HepG2 (cell line): ENCODE measurements around the gene USP20. TPM values are rescaled to one million over a fixed set of nuclear protein-coding genes. Genes with fewer than 3 reads are reported as not detected.

Experiments used
- BRD4 ChIP-seq: sonication (generic); formaldehyde crosslinking; IDR thresholded peaks from 2 replicates; pipeline ENCODE4 v1.4.0; 2020; ENCODE audit warnings: missing genetic modification reagents
- CREB1 ChIP-seq, 2 experiments: fragments of 450-650 bp in 1 of 2; IDR thresholded peaks; 2 replicates each; pipeline ENCODE4 v1.6.1; 2016 to 2017; ENCODE audit warnings: control low read depth in 1 of 2, mild to moderate bottlenecking in 1 of 2, missing compliant biosample characterization in 1 of 2, missing genetic modification characterization in 1 of 2
- FOXA3 ChIP-seq: IDR thresholded peaks from 2 replicates; pipeline ENCODE4 v1.6.1; 2016; ENCODE audit warnings: missing genetic modification reagents, missing compliant biosample characterization
- FOXK2 ChIP-seq: fragments of 450-650 bp; IDR thresholded peaks from 2 replicates; pipeline ENCODE4 v1.6.1; 2016
- FOXO1 ChIP-seq: sonication (generic); formaldehyde crosslinking; IDR thresholded peaks from 2 replicates; pipeline ENCODE4 v1.4.0; 2020; ENCODE audit warnings: missing genetic modification reagents
- GATA4 ChIP-seq: sonication (generic); IDR thresholded peaks from 2 replicates; pipeline ENCODE4 v1.6.1; 2016; ENCODE audit warnings: antibody characterized with exemption, low read depth, borderline replicate concordance
- GLI4 ChIP-seq: sonication (generic); formaldehyde crosslinking; IDR thresholded peaks from 2 replicates; pipeline ENCODE4 v1.5.1; 2020; ENCODE audit warnings: missing genetic modification reagents, mild to moderate bottlenecking, moderate library complexity, borderline replicate concordance
- HCFC1 ChIP-seq: fragments of 150-350 bp; IDR thresholded peaks from 2 replicates; pipeline ENCODE4 v1.6.1; 2014; ENCODE audit warnings: low read depth, low read length
- MXI1 ChIP-seq: IDR thresholded peaks from 3 replicates; pipeline ENCODE4 v1.6.1; 2012; ENCODE audit warnings: low read depth, low read length, inconsistent platforms, borderline replicate concordance
- NCOA1 ChIP-seq: sonication (generic); formaldehyde crosslinking; IDR thresholded peaks from 2 replicates; pipeline ENCODE4 v1.9.0; 2021; ENCODE audit warnings: missing genetic modification reagents
- NCOA2 ChIP-seq: sonication (generic); formaldehyde crosslinking; IDR thresholded peaks from 2 replicates; pipeline ENCODE4 v1.8.0; 2022; ENCODE audit warnings: inconsistent platforms
- NR2F2 ChIP-seq: IDR thresholded peaks from 2 replicates; pipeline ENCODE4 v1.6.1; 2012; ENCODE audit warnings: low read depth, inconsistent platforms, borderline replicate concordance
- PHF20 ChIP-seq: sonication (generic); formaldehyde crosslinking; IDR thresholded peaks from 2 replicates; pipeline ENCODE4 v1.5.0; 2020; ENCODE audit warnings: mild to moderate bottlenecking, missing genetic modification reagents
- RBFOX2 ChIP-seq: fragments of 200-400 bp; formaldehyde crosslinking; IDR thresholded peaks from 2 replicates; pipeline ENCODE4 v1.6.1; 2017; ENCODE audit warnings: low read depth, mild to moderate bottlenecking, low read length
- SP4 ChIP-seq: sonication (generic); formaldehyde crosslinking; IDR thresholded peaks from 2 replicates; pipeline ENCODE4 v1.8.1; 2023; ENCODE audit warnings: mild to moderate bottlenecking, missing genetic modification reagents
- TCF7L2 ChIP-seq: IDR thresholded peaks from 2 replicates; pipeline ENCODE4 v1.6.1; 2011; ENCODE audit warnings: mild to moderate bottlenecking, low read depth, low read length, moderate library complexity
- TRIM24 ChIP-seq: sonication (generic); formaldehyde crosslinking; IDR thresholded peaks from 2 replicates; pipeline ENCODE4 v1.8.0; 2022; ENCODE audit warnings: mild to moderate bottlenecking, missing genetic modification reagents
- U2AF2 ChIP-seq: fragments of 200-400 bp; formaldehyde crosslinking; IDR thresholded peaks from 2 replicates; pipeline ENCODE4 v1.6.1; 2017; ENCODE audit warnings: low read depth, mild to moderate bottlenecking, low read length
- ZKSCAN8 ChIP-seq: IDR thresholded peaks from 2 replicates; pipeline ENCODE4 v1.6.1; 2016; ENCODE audit warnings: borderline replicate concordance, missing genetic modification reagents, missing compliant biosample characterization
- ZNF207 ChIP-seq: fragments of 450-650 bp; IDR thresholded peaks from 2 replicates; pipeline ENCODE4 v1.6.1; 2016; ENCODE audit warnings: antibody characterized with exemption, borderline replicate concordance
- ZNF501 ChIP-seq: sonication (generic); formaldehyde crosslinking; IDR thresholded peaks from 2 replicates; pipeline ENCODE4 v1.5.1; 2020; ENCODE audit warnings: mild to moderate bottlenecking, moderate library complexity, missing genetic modification reagents
- ZNF737 ChIP-seq: sonication (generic); formaldehyde crosslinking; IDR thresholded peaks from 2 replicates; pipeline ENCODE4 v1.5.0; 2020; ENCODE audit warnings: missing genetic modification reagents, mild to moderate bottlenecking, borderline replicate concordance
- ZNF740 ChIP-seq: sonication (generic); formaldehyde crosslinking; IDR thresholded peaks from 2 replicates; pipeline ENCODE4 v1.4.0; 2020; ENCODE audit warnings: missing genetic modification reagents
- ZNF788 ChIP-seq: sonication (generic); formaldehyde crosslinking; IDR thresholded peaks from 2 replicates; pipeline ENCODE4 v1.5.0; 2020; ENCODE audit warnings: mild to moderate bottlenecking, missing genetic modification reagents, borderline replicate concordance
- ZNF891 ChIP-seq: sonication (generic); formaldehyde crosslinking; IDR thresholded peaks from 2 replicates; pipeline ENCODE4 v1.5.0; 2020; ENCODE audit warnings: mild to moderate bottlenecking, missing genetic modification reagents
- polyA plus RNA-seq, 8 experiments: library from polyadenylated mRNA; depleted of rRNA in 3 of 8; stranded (reverse) in 7 of 8; unstranded in 1 of 8; fragments of >200 nt; fragmentation: Illumina TruSeq in 4 of 8; extraction: Trizol in 4 of 8; gene quantifications; 2 replicates each; pipeline versions ENCODE4 v1.2.1 to v1.2.3, GENCODE V29; 2011 to 2016; ENCODE audit warnings: low read depth in 4 of 8, missing spikeins in 1 of 8, mixed read lengths in 1 of 8; ENCODE audit not compliant: insufficient read depth in 1 of 8
- total RNA-seq, 5 experiments: library from RNA; depleted of rRNA; stranded (reverse); fragments of >200 nt; fragmentation: Illumina TruSeq; extraction: Trizol; gene quantifications; 2 replicates each; pipeline ENCODE4 v1.2.3, GENCODE V29; 2016; ENCODE audit warnings: low read depth in 1 of 5
- TF ChIP-seq, protein P1 (sequence below): sonication (generic); formaldehyde crosslinking; IDR thresholded peaks from 2 replicates; pipeline ENCODE4 v1.4.0; 2020; ENCODE audit warnings: mild to moderate bottlenecking, low read depth, missing genetic modification reagents
- TF ChIP-seq, protein P2 (sequence below): IDR thresholded peaks from 2 replicates; pipeline ENCODE4 v1.6.1; 2016
- TF ChIP-seq, protein P3 (sequence below): IDR thresholded peaks from 2 replicates; pipeline ENCODE4 v1.6.1; 2016; ENCODE audit warnings: control low read depth

The USP20 gene
- total and polyA plus RNA-seq, 2 of the 13 experiments (the other 11 are each of a cell fraction or from before 2014, with no cell fraction given), result 4.4 to 5.9 TPM

DNA sequence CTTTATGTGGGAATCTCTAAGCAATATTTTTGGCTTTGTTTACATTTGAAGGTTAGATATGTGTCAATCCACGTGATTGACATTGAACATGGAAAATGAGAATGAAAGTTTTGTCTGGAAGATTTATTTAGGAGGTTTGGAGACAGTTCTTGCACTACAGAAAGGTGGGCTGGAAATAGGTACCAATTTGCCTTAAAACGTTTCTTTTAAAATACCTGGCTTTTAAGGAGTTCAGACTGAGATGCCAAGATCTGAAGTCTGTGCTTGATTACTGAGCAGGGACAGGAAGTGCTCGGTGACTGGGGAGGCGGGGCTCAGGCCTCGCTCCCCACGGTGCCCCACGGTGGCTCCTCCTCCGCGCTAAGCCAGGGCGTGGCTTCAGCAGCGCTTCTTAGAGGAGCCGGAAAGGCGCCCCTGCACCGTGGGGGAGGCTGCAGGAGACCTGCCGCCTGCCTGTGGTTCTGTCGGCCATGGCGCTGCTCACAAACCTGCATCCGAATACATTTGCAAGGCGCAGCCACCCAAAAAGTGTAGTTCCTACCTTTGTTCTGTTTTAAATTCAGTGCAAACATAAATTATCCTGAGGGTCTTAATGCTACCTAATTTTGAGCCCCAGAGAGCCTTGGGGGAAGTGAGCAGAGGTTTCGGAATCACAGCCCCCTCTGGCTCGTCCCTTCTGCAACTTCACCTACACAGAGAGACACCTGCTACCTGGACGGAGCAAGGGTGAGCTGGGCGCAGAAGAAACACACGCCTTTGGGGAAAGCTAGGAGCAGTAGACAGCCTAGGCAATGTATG lies 49.2 kb downstream of the USP20 start (continued):
- TF ChIP-seq, protein P1, sequence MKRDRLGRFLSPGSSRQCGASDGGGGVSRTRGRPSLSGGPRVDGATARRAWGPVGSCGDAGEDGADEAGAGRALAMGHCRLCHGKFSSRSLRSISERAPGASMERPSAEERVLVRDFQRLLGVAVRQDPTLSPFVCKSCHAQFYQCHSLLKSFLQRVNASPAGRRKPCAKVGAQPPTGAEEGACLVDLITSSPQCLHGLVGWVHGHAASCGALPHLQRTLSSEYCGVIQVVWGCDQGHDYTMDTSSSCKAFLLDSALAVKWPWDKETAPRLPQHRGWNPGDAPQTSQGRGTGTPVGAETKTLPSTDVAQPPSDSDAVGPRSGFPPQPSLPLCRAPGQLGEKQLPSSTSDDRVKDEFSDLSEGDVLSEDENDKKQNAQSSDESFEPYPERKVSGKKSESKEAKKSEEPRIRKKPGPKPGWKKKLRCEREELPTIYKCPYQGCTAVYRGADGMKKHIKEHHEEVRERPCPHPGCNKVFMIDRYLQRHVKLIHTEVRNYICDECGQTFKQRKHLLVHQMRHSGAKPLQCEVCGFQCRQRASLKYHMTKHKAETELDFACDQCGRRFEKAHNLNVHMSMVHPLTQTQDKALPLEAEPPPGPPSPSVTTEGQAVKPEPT (CRISPR knock-in tag), result no peak
- TF ChIP-seq NR2F2, result no peak
- peak; percentile 18; the same call in 1 of the 2 replicates for TF ChIP-seq ZNF788
- no peak for TF ChIP-seq ZKSCAN8 (CRISPR knock-in tag)
- TF ChIP-seq NCOA1, result no peak
- TF ChIP-seq, protein P2, sequence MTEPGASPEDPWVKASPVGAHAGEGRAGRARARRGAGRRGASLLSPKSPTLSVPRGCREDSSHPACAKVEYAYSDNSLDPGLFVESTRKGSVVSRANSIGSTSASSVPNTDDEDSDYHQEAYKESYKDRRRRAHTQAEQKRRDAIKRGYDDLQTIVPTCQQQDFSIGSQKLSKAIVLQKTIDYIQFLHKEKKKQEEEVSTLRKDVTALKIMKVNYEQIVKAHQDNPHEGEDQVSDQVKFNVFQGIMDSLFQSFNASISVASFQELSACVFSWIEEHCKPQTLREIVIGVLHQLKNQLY, result no peak
- no peak for TF ChIP-seq HCFC1
- TF ChIP-seq TCF7L2, result no peak
- TF ChIP-seq RBFOX2, result peak; percentile 63
- TF ChIP-seq PHF20, result peak; percentile 65
- no peak for TF ChIP-seq ZNF891 (CRISPR knock-in tag)
- no peak for TF ChIP-seq BRD4 (CRISPR knock-in tag)
- no peak for TF ChIP-seq ZNF207
- TF ChIP-seq ZNF740 (CRISPR knock-in tag), result no peak
- TF ChIP-seq GLI4 (CRISPR knock-in tag), result no peak
- no peak for TF ChIP-seq TRIM24 (CRISPR knock-in tag)
- no peak for TF ChIP-seq FOXK2
- TF ChIP-seq ZNF501 (CRISPR knock-in tag), result 0 out of 2 replicates have a peak, but pooled peaks have one; percentile 20
- TF ChIP-seq, protein P3, sequence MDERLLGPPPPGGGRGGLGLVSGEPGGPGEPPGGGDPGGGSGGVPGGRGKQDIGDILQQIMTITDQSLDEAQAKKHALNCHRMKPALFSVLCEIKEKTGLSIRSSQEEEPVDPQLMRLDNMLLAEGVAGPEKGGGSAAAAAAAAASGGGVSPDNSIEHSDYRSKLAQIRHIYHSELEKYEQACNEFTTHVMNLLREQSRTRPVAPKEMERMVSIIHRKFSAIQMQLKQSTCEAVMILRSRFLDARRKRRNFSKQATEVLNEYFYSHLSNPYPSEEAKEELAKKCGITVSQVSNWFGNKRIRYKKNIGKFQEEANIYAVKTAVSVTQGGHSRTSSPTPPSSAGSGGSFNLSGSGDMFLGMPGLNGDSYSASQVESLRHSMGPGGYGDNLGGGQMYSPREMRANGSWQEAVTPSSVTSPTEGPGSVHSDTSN, result 0 out of 2 replicates have a peak, but pooled peaks have one; percentile 57
- 0 out of 2 replicates have a peak, but pooled peaks have one; percentile 13 for TF ChIP-seq SP4 (CRISPR knock-in tag)
- 0 out of 2 replicates have a peak, but pooled peaks have one; percentile 2 for TF ChIP-seq FOXO1 (CRISPR knock-in tag)
- no peak for TF ChIP-seq U2AF2
- TF ChIP-seq ZNF737, result no peak
- peak; percentile 48; the same call in 1 of the 3 replicates for TF ChIP-seq MXI1
- peak; percentile 10; the same call in 1 of the 2 replicates for TF ChIP-seq NCOA2 (CRISPR knock-in tag)
- TF ChIP-seq CREB1 (IDR thresholded peaks at IDR 0.05), result no peak
- TF ChIP-seq CREB1 (CRISPR knock-in tag; IDR thresholded peaks at IDR 0.05), result peak; percentile 36; the same call in 1 of the 2 replicates
- TF ChIP-seq FOXA3 (CRISPR knock-in tag), result peak; percentile 52; the same call in 1 of the 2 replicates
- TF ChIP-seq GATA4, result peak; percentile 50; the same call in 1 of the 2 replicates
